ENCODE results near the gene PGS1.

DNA sequence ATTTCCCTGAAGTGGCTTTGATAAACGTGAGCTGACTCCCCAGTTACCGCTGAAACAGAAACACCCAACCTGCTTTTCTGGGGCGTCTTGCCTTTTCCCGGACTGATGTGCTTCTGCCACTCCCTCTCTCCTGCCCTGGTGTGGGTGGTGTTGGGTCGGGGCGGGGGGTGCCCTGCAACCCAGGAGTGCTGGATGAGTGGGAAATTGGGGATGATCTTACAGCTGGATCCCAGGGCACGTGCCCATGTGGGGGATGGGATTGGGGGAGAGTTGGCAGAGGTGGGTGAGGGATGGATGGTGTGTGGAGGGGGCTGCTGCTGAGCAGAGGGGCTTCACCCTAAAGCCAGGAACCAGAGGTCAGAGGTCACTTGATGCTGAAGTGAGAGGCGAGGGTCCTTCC is 28.5 kb downstream of the PGS1 start:
- no peak for TF ChIP-seq EP300 (IDR thresholded peaks at IDR 0.05)
- TF ChIP-seq, protein P1, sequence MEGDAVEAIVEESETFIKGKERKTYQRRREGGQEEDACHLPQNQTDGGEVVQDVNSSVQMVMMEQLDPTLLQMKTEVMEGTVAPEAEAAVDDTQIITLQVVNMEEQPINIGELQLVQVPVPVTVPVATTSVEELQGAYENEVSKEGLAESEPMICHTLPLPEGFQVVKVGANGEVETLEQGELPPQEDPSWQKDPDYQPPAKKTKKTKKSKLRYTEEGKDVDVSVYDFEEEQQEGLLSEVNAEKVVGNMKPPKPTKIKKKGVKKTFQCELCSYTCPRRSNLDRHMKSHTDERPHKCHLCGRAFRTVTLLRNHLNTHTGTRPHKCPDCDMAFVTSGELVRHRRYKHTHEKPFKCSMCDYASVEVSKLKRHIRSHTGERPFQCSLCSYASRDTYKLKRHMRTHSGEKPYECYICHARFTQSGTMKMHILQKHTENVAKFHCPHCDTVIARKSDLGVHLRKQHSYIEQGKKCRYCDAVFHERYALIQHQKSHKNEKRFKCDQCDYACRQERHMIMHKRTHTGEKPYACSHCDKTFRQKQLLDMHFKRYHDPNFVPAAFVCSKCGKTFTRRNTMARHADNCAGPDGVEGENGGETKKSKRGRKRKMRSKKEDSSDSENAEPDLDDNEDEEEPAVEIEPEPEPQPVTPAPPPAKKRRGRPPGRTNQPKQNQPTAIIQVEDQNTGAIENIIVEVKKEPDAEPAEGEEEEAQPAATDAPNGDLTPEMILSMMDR (IDR thresholded peaks at IDR 0.05) = no peak
- no peak for TF ChIP-seq POLR2A (IDR thresholded peaks at IDR 0.05)
- TF ChIP-seq POLR2AphosphoS5 (IDR thresholded peaks at IDR 0.05) = no peak

Data from stomach (tissue), 4 donors.